Measurements from ENCODE around the gene RNF151. TPM values are rescaled to one million over a fixed set of nuclear protein-coding genes. Genes with fewer than 3 reads are reported as not detected.

Gene RNF151
- total RNA-seq, 5 donors from 2014 or later (not counting 1 experiment from before 2014, with no cell fraction given), result 0.38 to 0.66 (median 0.44) TPM; not detected in 2

DNA sequence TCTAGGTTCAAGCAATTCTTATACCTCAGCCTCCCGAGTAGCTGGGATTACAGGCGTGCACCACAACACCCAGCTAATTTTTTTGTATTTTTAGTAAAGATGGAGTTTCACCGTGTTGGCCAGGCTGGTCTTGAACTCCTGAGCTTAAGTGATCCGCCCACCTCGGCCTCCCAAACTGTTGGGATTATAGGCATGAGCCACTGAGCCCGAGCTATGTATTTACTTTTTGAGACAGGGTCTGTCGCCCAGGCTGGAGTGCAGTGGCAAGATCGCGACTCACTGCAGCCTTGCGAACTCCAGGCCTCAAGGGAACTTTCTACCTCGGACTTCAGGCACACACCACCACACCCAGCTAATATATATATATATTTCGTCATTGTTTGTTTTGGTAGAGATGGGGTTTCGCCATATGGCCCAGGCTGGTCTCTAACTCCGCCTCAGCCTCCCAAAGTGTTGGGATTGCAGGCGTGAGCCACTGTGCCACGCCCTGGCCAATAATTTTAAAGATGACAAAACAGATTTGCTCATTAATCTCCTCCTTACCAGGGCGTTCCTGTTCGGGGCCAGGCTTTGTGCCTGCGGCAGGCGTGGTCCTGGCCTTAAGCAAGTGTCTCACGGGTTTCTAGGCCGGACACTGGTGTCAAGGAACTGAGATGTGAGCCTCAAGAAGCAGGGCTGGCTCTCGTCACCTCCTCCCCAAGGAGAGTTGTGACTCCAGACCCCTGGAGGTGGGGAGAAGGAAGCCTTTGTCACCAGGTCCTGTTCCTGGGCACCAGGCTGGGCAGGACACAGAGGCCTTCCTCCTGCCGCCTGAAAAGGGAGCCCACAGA is 48.7 kb downstream of the RNF151 start:
- Histone ChIP-seq H3K27me3 (replicated peaks in 1 of 2; ENCODE audit: control insufficient read depth in 2 of 2, extremely low read depth in 1 of 2, insufficient read depth in 2 of 2, low read length in 1 of 2) (peaks cover 0 to 30% of the 10 kb centered on the region in 2 experiments), H3K9me3 (no peaks in the 10 kb centered on the region), H3K4me1 (ENCODE audit: control insufficient read depth in 1 of 2, extremely low read depth in 1 of 2, insufficient read depth in 2 of 2, low read length in 2 of 2) (peaks cover under 1 to 9% of the 10 kb centered on the region in 2 experiments), H3K36me3 (ENCODE audit: control insufficient read depth in 2 of 2, extremely low read depth in 1 of 2, insufficient read depth in 1 of 2, low read length in 1 of 2) (no peaks in the 10 kb centered on the region), H3K27ac (ENCODE audit: low read length) (no peak overlapping the region), H3K4me3 (ENCODE audit: control insufficient read depth in 1 of 2, extremely low read depth in 1 of 2, low read length in 1 of 2) (no peak overlapping the region)
- Mint-ChIP-seq H3K4me3 (no peak overlapping the region), H3K4me1 (peaks cover 1 to 6% (median 2%) of the 10 kb centered on the region in 3 donors), H3K27me3 (peaks cover 3 to 10% of the 10 kb centered on the region in 2 donors), H3K27ac (no peak overlapping the region), H3K9me3 (no peaks in the 10 kb centered on the region), H3K36me3 (no peaks in the 10 kb centered on the region)
- WGBS (ENCODE audit: insufficient coverage), result 96% methylated on average over 10 of the region's 24 CpGs
- DNase-seq, result no peak
- POLR2A ChIA-PET, result no interaction called here
- CTCF ChIA-PET, result interaction anchor here in 1 of 2 donors (0.7 kb wide), 1 partner anchor 55 kb away, joined by 3 read pairs; no protein-coding TSS in a partner anchor
- no peak for ATAC-seq (replicated peaks in 1 of 4)

DNA sequence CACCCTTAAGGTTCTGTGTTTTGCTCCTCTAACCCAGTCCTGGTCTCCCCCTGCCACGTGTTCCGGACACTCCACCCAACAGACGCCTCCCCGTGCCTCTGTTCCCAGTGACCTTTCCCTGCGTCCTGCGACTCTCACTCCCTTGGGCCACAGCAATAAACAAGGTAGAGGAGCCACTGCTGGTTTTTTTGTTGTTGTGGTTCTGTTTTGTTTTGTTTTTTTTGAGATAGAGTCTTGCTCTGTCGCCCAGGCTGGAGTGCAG is 49.2 kb downstream of the RNF151 start:
- DNase-seq, result no peak
- H3K4me3 ChIP-seq (ENCODE audit: control insufficient read depth in 1 of 2, extremely low read depth in 1 of 2, low read length in 1 of 2), result no peak overlapping the region
- H3K9me3 ChIP-seq, result no peaks in the 10 kb centered on the region
- CTCF ChIA-PET, result no interaction called here
- POLR2A ChIA-PET, result interaction anchor here in 1 of 2 donors (0.6 kb wide), 1 partner anchor 983 kb away, joined by 6 read pairs; no protein-coding TSS in a partner anchor
- peaks cover 0 to 35% of the 10 kb centered on the region in 2 experiments for H3K27me3 ChIP-seq (replicated peaks in 1 of 2; ENCODE audit: control insufficient read depth in 2 of 2, extremely low read depth in 1 of 2, insufficient read depth in 2 of 2, low read length in 1 of 2)
- Mint-ChIP-seq H3K36me3 (no peaks in the 10 kb centered on the region), H3K4me1 (peaks cover 0 to 7% (median 2%) of the 10 kb centered on the region in 3 donors), H3K4me3 (no peak overlapping the region), H3K27ac (no peak overlapping the region), H3K27me3 (peaks cover 3 to 15% of the 10 kb centered on the region in 2 donors), H3K9me3 (no peaks in the 10 kb centered on the region)
- no peak for ATAC-seq (replicated peaks in 1 of 4)
- H3K4me1 ChIP-seq (ENCODE audit: control insufficient read depth in 1 of 2, extremely low read depth in 1 of 2, insufficient read depth in 2 of 2, low read length in 2 of 2), result peaks cover 0 to 9% of the 10 kb centered on the region in 2 experiments
- no CpG with 5 or more reads among the region's 7 CpGs for WGBS (ENCODE audit: insufficient coverage)
- H3K36me3 ChIP-seq (ENCODE audit: control insufficient read depth in 2 of 2, extremely low read depth in 1 of 2, insufficient read depth in 1 of 2, low read length in 1 of 2), result no peaks in the 10 kb centered on the region
- H3K27ac ChIP-seq (ENCODE audit: low read length), result no peak overlapping the region

GRCh38 chr16:2016407-2016922 is 49.8 kb downstream of the RNF151 start:
- ATAC-seq (replicated peaks in 1 of 4) (peak in 1 of 4 experiments; percentile 24), DNase-seq (peak in 1 of 35 experiments; percentile 42)
- WGBS (ENCODE audit: insufficient coverage), result 48% methylated on average over 12 of the region's 13 CpGs
- no peak overlapping the region for H3K4me3 Mint-ChIP-seq
- Histone ChIP-seq H3K27me3 (replicated peaks in 1 of 2; ENCODE audit: control insufficient read depth in 2 of 2, extremely low read depth in 1 of 2, insufficient read depth in 2 of 2, low read length in 1 of 2) (peaks cover 0 to 41% of the 10 kb centered on the region in 2 experiments), H3K9me3 (no peaks in the 10 kb centered on the region), H3K4me3 (ENCODE audit: control insufficient read depth in 1 of 2, extremely low read depth in 1 of 2, low read length in 1 of 2) (no peak overlapping the region), H3K4me1 (ENCODE audit: control insufficient read depth in 1 of 2, extremely low read depth in 1 of 2, insufficient read depth in 2 of 2, low read length in 2 of 2) (peaks cover 0 to 9% of the 10 kb centered on the region in 2 experiments), H3K36me3 (ENCODE audit: control insufficient read depth in 2 of 2, extremely low read depth in 1 of 2, insufficient read depth in 1 of 2, low read length in 1 of 2) (no peaks in the 10 kb centered on the region), H3K27ac (ENCODE audit: low read length) (no peak overlapping the region)
- CTCF ChIA-PET, result no interaction called here
- H3K27ac Mint-ChIP-seq, result no peak overlapping the region
- no peaks in the 10 kb centered on the region for H3K36me3 Mint-ChIP-seq
- POLR2A ChIA-PET, result interaction anchor here in 1 of 2 donors (0.6 kb wide), 1 partner anchor 983 kb away, joined by 6 read pairs; no protein-coding TSS in a partner anchor
- peaks cover 0 to 7% (median 2%) of the 10 kb centered on the region in 3 donors for H3K4me1 Mint-ChIP-seq
- peaks cover 4 to 20% of the 10 kb centered on the region in 2 donors for H3K27me3 Mint-ChIP-seq
- H3K9me3 Mint-ChIP-seq, result no peaks in the 10 kb centered on the region

Other genes with a start within 250 kb of the RNF151 start
- 10 to 100 TPM; 45.1 to 95.9 (median 87.5) TPM for gene NME3, start 195.3 kb upstream of the RNF151 start, total RNA-seq
- gene EME2, start 194.0 kb upstream of the RNF151 start, total RNA-seq, result 10 to 100 TPM; 23.0 to 50.6 (median 34.5) TPM
- gene MRPS34, start 193.7 kb upstream of the RNF151 start, total RNA-seq, result 10 to 100 TPM; 37.5 to 91.2 (median 77.9) TPM
- gene SPSB3, start 184.3 kb upstream of the RNF151 start, total RNA-seq, result 100 to 1,000 TPM in 3 of 5 donors, 10 to 100 TPM in 2; 67.3 to 162 (median 139) TPM
- 10 to 100 TPM; 41.2 to 77.0 (median 74.3) TPM for gene NUBP2, start 183.9 kb upstream of the RNF151 start, total RNA-seq
- gene IGFALS, start 173.2 kb upstream of the RNF151 start, total RNA-seq, result 1 to 10 TPM in 2 of 5 donors, under 1 TPM in 3; 0.50 to 1.9 (median 0.88) TPM
- gene HAGH, start 140.0 kb upstream of the RNF151 start, total RNA-seq, result 100 to 1,000 TPM in 1 of 5 donors, 10 to 100 TPM in 4; 37.6 to 102 (median 70.7) TPM
- 10 to 100 TPM in 3 of 5 donors, 1 to 10 TPM in 2; 6.2 to 15.3 (median 11.2) TPM for gene FAHD1, start 139.7 kb upstream of the RNF151 start, total RNA-seq
- under 1 TPM in 1 of 5 donors, not detected in 4; 0.26 TPM for gene MEIOB, start 94.7 kb upstream of the RNF151 start, total RNA-seq
- gene HS3ST6, start 48.4 kb upstream of the RNF151 start, total RNA-seq, result not detected
- gene MSRB1, start 23.7 kb upstream of the RNF151 start, total RNA-seq, result 10 to 100 TPM in 2 of 5 donors, 1 to 10 TPM in 3; 5.6 to 11.9 (median 9.6) TPM
- not detected for gene RPL3L, start 12.2 kb upstream of the RNF151 start, total RNA-seq
- gene NDUFB10, start 7.3 kb upstream of the RNF151 start, total RNA-seq, result 10 to 100 TPM; 46.3 to 96.5 (median 84.4) TPM
- 1,000 to 10,000 TPM; 3,208 to 3,662 (median 3,410) TPM for gene RPS2, start 2.0 kb upstream of the RNF151 start, total RNA-seq
- 10 to 100 TPM; 21.1 to 45.6 (median 36.9) TPM for gene TBL3, start 5.2 kb downstream of the RNF151 start, total RNA-seq
- gene NOXO1, start 14.6 kb downstream of the RNF151 start, total RNA-seq, result 1 to 10 TPM in 2 of 5 donors, under 1 TPM in 2, not detected in 1; 0.78 to 2.2 (median 1.3) TPM
- 10 to 100 TPM; 16.1 to 31.9 (median 22.0) TPM for gene GFER, start 17.3 kb downstream of the RNF151 start, total RNA-seq
- gene SYNGR3, start 23.1 kb downstream of the RNF151 start, total RNA-seq, result 1 to 10 TPM; 1.1 to 5.7 (median 1.7) TPM
- gene ZNF598, start 43.0 kb downstream of the RNF151 start, total RNA-seq, result 10 to 100 TPM; 44.3 to 73.7 (median 68.8) TPM
- gene NPW, start 52.9 kb downstream of the RNF151 start, total RNA-seq, result under 1 TPM in 2 of 5 donors, not detected in 3; 0.43 to 0.44 TPM
- gene NHERF2, start 60.0 kb downstream of the RNF151 start, total RNA-seq, result 1 to 10 TPM; 2.9 to 6.8 (median 5.8) TPM
- 10 to 100 TPM in 3 of 5 donors, 1 to 10 TPM in 2; 5.8 to 24.1 (median 18.3) TPM for gene NTHL1, start 81.0 kb downstream of the RNF151 start, total RNA-seq
- 100 to 1,000 TPM; 134 to 181 (median 161) TPM for gene TSC2, start 81.1 kb downstream of the RNF151 start, total RNA-seq
- gene PKD1, start 169.0 kb downstream of the RNF151 start, total RNA-seq, result 100 to 1,000 TPM in 4 of 5 donors, 10 to 100 TPM in 1; 99.4 to 152 (median 137) TPM
- gene RAB26, start 181.8 kb downstream of the RNF151 start, total RNA-seq, result under 1 TPM in 2 of 5 donors, not detected in 3; 0.19 to 0.66 TPM
- gene TRAF7, start 188.9 kb downstream of the RNF151 start, total RNA-seq, result 10 to 100 TPM; 25.6 to 54.3 (median 43.9) TPM
- gene CASKIN1, start 229.7 kb downstream of the RNF151 start, total RNA-seq, result under 1 TPM in 2 of 5 donors, not detected in 3; 0.06 to 0.47 TPM
- gene MLST8, start 238.6 kb downstream of the RNF151 start, total RNA-seq, result 10 to 100 TPM; 26.2 to 32.5 (median 30.2) TPM
- 10 to 100 TPM in 3 of 5 donors, 1 to 10 TPM in 2; 6.7 to 27.7 (median 20.4) TPM for gene BRICD5, start 244.0 kb downstream of the RNF151 start, total RNA-seq
- gene PGP, start 248.0 kb downstream of the RNF151 start, total RNA-seq, result 10 to 100 TPM; 12.7 to 23.1 (median 20.4) TPM